ENCODE data around the gene MCTP1.
A peak's percentile ranks its signal among the peaks of the same experiment; 100 is the strongest.

MCTP1 gene

GRCh38 chr5:95162231-95162992 is 122.5 kb downstream of the MCTP1 start:
- H4K20me1 ChIP-seq (ENCODE audit: insufficient read depth, low read length, poor library complexity, severe bottlenecking), result no peaks in the 10 kb centered on the region

GRCh38 chr5:95159603-95160002 is 125.3 kb downstream of the MCTP1 start:
- Histone ChIP-seq H2AFZ (ENCODE audit: low read length) (no peak overlapping the region), H3K79me2 (ENCODE audit: insufficient read depth, low read length) (no peaks in the 10 kb centered on the region), H4K20me1 (ENCODE audit: insufficient read depth, low read length, poor library complexity, severe bottlenecking) (no peaks in the 10 kb centered on the region), H3K4me3 (ENCODE audit: low read length, poor library complexity, severe bottlenecking) (no peak overlapping the region), H3F3A (ENCODE audit: low read depth) (no peaks in the 10 kb centered on the region), H3K9me2 (replicated peaks; ENCODE audit: low read depth, low read length) (no peaks in the 10 kb centered on the region), H3K27me3 (ENCODE audit: insufficient read depth, low read length, poor library complexity, severe bottlenecking) (no peaks in the 10 kb centered on the region), H3K4me1 (ENCODE audit: insufficient read depth, low read length, poor library complexity, severe bottlenecking) (peaks cover 21% of the 10 kb centered on the region), H3K9ac (ENCODE audit: low read depth, low read length, poor library complexity, severe bottlenecking) (no peak overlapping the region), H3K36me3 (ENCODE audit: insufficient read depth, low read length) (no peaks in the 10 kb centered on the region), H3K9me3 (ENCODE audit: insufficient read depth, low read depth, low read length) (no peaks in the 10 kb centered on the region), H3K4me2 (ENCODE audit: low read depth, low read length, poor library complexity, severe bottlenecking) (no peak overlapping the region)
- TF ChIP-seq EZH2phosphoT487 (IDR thresholded peaks at IDR 0.05; ENCODE audit: borderline replicate concordance), result no peak
- no peak for TF ChIP-seq CTCF (conservative IDR thresholded peaks at IDR 0.05; ENCODE audit: low read length)

More at GRCh38 chr5:95162231-95162992, 122.5 kb downstream of the MCTP1 start:
- peak overlapping the region; percentile 55 for H3K4me3 ChIP-seq (ENCODE audit: low read length, poor library complexity, severe bottlenecking)
- H3K4me1 ChIP-seq (ENCODE audit: insufficient read depth, low read length, poor library complexity, severe bottlenecking), result peaks cover 21% of the 10 kb centered on the region
- no peak for TF ChIP-seq CTCF (conservative IDR thresholded peaks at IDR 0.05; ENCODE audit: low read length)
- no peak for TF ChIP-seq EZH2phosphoT487 (IDR thresholded peaks at IDR 0.05; ENCODE audit: borderline replicate concordance)
- H3K4me2 ChIP-seq (ENCODE audit: low read depth, low read length, poor library complexity, severe bottlenecking), result peak overlapping the region; percentile 63
- no peaks in the 10 kb centered on the region for H3K79me2 ChIP-seq (ENCODE audit: insufficient read depth, low read length)
- H3K27me3 ChIP-seq (ENCODE audit: insufficient read depth, low read length, poor library complexity, severe bottlenecking), result no peaks in the 10 kb centered on the region
- H2AFZ ChIP-seq (ENCODE audit: low read length), result peak overlapping the region; percentile 75
- peak overlapping the region; percentile 46 for H3K9ac ChIP-seq (ENCODE audit: low read depth, low read length, poor library complexity, severe bottlenecking)
- H3K9me2 ChIP-seq (replicated peaks; ENCODE audit: low read depth, low read length), result no peaks in the 10 kb centered on the region
- no peaks in the 10 kb centered on the region for H3F3A ChIP-seq (ENCODE audit: low read depth)
- H3K9me3 ChIP-seq (ENCODE audit: insufficient read depth, low read depth, low read length), result no peaks in the 10 kb centered on the region
- no peaks in the 10 kb centered on the region for H3K36me3 ChIP-seq (ENCODE audit: insufficient read depth, low read length)

GRCh38 chr5:95155888-95156287 is 129.0 kb downstream of the MCTP1 start:
- no peak overlapping the region for H3K4me2 ChIP-seq (ENCODE audit: low read depth, low read length, poor library complexity, severe bottlenecking)
- no peaks in the 10 kb centered on the region for H3K36me3 ChIP-seq (ENCODE audit: insufficient read depth, low read length)
- H2AFZ ChIP-seq (ENCODE audit: low read length), result 0 out of 2 replicates have a peak overlapping the region, but pooled peaks have one; percentile 10
- H3F3A ChIP-seq (ENCODE audit: low read depth), result no peaks in the 10 kb centered on the region
- H3K79me2 ChIP-seq (ENCODE audit: insufficient read depth, low read length), result no peaks in the 10 kb centered on the region
- H3K27me3 ChIP-seq (ENCODE audit: insufficient read depth, low read length, poor library complexity, severe bottlenecking), result no peaks in the 10 kb centered on the region
- H3K9me3 ChIP-seq (ENCODE audit: insufficient read depth, low read depth, low read length), result no peaks in the 10 kb centered on the region
- H3K4me1 ChIP-seq (ENCODE audit: insufficient read depth, low read length, poor library complexity, severe bottlenecking), result no peaks in the 10 kb centered on the region
- no peaks in the 10 kb centered on the region for H3K9me2 ChIP-seq (replicated peaks; ENCODE audit: low read depth, low read length)
- no peaks in the 10 kb centered on the region for H4K20me1 ChIP-seq (ENCODE audit: insufficient read depth, low read length, poor library complexity, severe bottlenecking)
- no peak for TF ChIP-seq CTCF (conservative IDR thresholded peaks at IDR 0.05; ENCODE audit: low read length)
- no peak for TF ChIP-seq EZH2phosphoT487 (IDR thresholded peaks at IDR 0.05; ENCODE audit: borderline replicate concordance)
- no peak overlapping the region for H3K9ac ChIP-seq (ENCODE audit: low read depth, low read length, poor library complexity, severe bottlenecking)
- no peak overlapping the region for H3K4me3 ChIP-seq (ENCODE audit: low read length, poor library complexity, severe bottlenecking)
